CD4-positive, alpha-beta T cell treated with Interleukin-12 subunit alpha and Interleukin-12 subunit beta, for 1 hour (primary cell): ENCODE data around the gene CRADD.
"Not testable (repeated sequence)": the region's sequence is repeated elsewhere in the genome, so short reads cannot be mapped to it uniquely, and the experiment has no call there.

Experiments
- DNase-seq: peaks from one replicate; pipeline ENCODE4 v3.0.0-alpha.2; 2020

CRADD gene

GRCh38 chr12:93788853-93789252 lies 111.7 kb downstream of the CRADD start:
- no peak for DNase-seq

DNA sequence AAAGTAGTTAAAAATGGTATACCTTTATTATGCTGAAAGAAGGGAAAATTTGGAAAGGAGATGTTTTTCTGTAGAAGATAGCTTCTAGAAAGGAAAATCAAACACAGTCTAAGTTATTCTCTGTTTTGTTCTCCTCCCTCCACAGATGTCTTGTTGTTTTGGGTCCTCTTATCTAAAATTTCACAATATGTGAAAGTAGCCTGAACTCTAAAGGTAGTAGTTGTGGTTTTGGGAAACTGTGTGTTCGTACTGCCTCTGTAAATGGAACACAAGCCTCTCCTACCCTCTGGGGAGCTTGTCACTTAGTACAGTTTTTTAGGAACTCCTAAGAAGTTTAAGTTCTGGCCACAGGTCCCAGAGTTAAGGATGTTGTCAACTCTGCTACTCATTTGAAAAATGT lies 112.6 kb downstream of the CRADD start:
- no peak for DNase-seq

DNA sequence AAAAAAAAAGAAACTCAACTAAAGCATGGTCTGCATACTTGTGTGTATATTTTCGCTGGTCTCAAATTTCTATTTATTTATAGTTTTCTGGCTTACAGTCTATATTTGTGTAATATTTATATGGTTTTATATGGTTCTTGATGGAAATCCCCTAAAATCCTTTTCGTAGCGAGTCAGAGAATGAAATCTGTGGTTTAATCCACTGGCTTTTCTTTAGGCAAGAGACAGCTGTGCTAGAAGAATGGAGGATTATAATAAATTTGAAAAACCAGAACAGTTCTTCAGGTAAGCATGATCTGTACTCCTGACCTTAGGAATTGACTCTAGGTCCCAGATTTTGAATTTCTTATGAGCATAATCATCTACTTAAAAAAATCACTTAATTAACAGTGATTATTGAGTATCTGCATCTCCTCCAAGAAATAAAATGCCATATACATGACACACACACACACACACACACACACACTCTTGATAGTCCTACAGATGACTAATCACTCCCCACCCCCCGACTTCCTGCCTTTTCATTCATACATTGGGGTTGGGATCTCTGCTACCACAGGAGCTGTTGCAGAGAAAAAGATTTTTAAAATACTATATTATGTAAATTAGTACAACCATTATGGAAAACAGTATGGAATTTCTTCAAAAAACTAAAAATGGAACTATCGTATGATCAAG lies 113.4 kb downstream of the CRADD start:
- DNase-seq, result peak; percentile 5

GRCh38 chr12:93793007-93793406 lies 115.8 kb downstream of the CRADD start:
- no peak for DNase-seq

DNA sequence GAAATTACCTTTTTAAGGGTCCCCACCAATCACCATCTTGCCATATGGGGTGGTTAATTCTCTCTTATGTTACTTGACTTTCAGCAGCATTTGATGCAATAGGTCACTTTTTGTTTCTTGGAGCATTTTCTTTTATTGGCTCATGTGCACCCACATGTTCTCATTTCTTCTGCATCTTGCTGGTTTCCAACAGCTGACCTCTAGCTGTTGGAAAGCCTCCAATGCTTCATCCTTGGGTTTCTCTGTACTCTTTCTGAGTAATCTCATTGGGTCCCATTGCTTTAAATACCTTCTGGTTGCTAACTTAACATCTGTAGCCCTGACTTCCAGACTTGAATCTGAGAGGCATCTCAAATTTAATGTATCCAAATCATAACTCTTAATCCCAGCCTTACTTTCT lies 116.8 kb downstream of the CRADD start:
- DNase-seq, result no peak

DNA sequence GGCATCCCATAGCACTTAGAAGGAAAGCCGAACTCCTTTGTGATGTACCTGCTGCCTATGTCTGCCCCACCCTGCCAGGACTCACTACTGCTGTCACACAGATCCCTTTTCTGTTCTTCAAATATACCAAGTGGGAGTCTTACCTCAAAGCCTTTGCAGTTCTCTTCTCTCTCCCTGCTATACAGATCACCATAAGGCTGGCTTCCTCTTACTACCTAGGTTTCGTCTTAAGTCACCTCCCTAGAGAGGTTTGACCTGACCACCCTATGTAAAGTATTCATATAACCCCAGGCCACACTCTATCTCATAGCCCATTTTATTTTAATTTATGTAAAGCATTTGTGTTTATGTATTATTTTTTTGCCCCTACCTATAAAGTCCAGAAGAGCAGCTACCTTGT lies 117.6 kb downstream of the CRADD start:
- no peak for DNase-seq

DNA sequence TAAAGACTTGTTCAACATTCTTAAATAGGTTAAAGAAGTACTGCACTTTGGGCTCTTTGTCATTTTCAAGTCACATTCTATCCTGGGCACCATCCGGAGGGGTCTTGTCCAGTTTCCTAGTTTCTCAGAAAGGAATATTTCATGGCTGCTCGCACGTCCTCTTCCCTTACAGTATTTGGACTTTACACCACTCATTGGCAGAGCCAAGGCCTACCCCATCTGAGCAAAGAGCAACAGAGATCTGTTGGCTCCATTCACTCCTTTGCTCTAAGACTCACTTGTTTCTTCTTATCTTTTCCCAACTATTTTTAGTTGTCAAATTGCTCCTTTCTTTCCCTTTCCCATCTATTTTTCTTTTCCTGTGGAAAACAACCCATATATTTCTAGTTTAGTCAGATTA lies 118.2 kb downstream of the CRADD start:
- DNase-seq, result no peak

- no peak for DNase-seq
Measured at GRCh38 chr12:93796729-93797128, 119.6 kb downstream of the CRADD start.

- no peak for DNase-seq
Measured at GRCh38 chr12:93798279-93799151, 121.3 kb downstream of the CRADD start.

DNA sequence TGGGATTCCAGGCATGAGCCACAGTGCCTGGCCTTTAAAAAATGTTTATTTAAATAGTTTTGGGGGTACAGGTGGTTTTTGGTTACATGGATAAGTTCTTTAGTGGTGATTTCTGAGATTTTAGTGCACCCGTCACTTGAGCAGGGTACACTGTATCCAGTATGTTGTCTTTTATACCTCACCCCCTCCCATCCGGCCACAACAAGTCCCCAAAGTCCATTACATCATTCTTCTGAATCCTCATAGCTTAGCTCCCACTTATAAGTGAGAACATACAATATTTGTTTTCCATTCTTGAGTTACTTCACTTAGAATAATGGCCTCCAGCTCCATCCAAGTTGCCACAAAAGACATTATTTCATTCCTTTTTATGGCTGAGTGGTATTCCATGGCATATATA lies 124.5 kb downstream of the CRADD start:
- not testable (repeated sequence) for DNase-seq

GRCh38 chr12:93802293-93802692 lies 125.1 kb downstream of the CRADD start:
- DNase-seq, result no peak

GRCh38 chr12:93802698-93803423 lies 125.7 kb downstream of the CRADD start:
- no peak for DNase-seq

DNA sequence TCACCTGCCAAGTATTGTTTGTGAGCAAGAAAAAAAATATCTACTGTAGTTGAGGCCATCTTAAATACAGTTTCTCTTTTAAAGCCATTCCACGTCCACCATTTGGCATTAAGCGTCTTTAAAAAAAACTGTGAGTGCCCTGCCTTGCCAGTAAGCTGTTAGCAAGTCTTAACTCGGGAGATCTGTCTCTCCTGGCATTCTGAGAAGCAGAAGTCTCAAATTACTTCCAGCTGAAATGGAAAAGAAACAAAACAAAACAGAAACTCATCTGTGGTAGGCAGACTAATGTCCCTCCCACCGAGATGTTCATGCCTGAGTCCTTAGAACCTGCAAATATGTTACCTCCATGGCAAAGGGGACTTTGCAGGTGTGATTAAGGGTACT lies 126.2 kb downstream of the CRADD start:
- DNase-seq, result no peak

- DNase-seq, result no peak
Measured at GRCh38 chr12:93804392-93805179, 127.4 kb downstream of the CRADD start.

DNA sequence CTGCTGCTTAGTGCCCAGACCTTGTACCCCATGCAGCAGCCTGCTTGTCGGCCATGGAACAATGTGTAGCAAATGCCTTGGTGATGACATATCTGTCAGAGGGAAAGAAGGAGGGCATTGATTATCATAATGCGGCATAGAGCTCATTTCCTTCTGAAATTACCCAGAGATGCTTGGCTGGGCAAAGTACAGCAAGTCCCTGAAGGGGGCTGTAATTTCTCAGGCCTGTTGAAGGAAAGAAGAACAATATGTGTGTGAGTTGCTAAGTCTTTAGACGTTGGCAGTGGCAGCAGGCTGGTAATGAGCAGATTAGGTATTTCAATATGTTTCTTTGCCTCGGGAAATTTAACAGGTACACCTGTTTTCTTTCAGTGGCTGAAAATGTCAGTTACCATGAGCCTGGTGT lies 128.6 kb downstream of the CRADD start:
- DNase-seq, result no peak

- DNase-seq, result no peak
Measured at GRCh38 chr12:93807354-93807753, 130.2 kb downstream of the CRADD start.

GRCh38 chr12:93808169-93808899 lies 131.2 kb downstream of the CRADD start:
- no peak for DNase-seq

DNA sequence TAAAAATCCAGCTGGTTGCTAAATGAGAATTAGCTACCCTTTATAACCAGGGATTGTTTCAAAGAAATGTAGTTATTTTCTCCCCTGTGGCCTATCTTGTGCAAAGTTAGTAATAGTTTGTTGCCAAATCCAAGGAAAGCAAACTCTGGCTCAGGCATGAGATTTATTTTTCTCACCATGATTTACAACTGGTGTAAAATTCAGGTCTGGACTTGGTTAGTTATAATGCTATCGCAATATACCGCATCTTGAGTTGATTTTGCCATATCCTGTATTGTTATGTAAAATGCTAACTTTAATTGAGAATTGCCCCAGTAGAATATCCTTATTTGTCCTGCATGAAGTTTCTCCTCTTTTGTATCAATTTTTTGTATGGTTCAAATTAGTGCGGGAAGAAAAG lies 135.5 kb downstream of the CRADD start:
- DNase-seq, result no peak

- DNase-seq, result no peak
Measured at GRCh38 chr12:93813186-93813585, 136.0 kb downstream of the CRADD start.

DNA sequence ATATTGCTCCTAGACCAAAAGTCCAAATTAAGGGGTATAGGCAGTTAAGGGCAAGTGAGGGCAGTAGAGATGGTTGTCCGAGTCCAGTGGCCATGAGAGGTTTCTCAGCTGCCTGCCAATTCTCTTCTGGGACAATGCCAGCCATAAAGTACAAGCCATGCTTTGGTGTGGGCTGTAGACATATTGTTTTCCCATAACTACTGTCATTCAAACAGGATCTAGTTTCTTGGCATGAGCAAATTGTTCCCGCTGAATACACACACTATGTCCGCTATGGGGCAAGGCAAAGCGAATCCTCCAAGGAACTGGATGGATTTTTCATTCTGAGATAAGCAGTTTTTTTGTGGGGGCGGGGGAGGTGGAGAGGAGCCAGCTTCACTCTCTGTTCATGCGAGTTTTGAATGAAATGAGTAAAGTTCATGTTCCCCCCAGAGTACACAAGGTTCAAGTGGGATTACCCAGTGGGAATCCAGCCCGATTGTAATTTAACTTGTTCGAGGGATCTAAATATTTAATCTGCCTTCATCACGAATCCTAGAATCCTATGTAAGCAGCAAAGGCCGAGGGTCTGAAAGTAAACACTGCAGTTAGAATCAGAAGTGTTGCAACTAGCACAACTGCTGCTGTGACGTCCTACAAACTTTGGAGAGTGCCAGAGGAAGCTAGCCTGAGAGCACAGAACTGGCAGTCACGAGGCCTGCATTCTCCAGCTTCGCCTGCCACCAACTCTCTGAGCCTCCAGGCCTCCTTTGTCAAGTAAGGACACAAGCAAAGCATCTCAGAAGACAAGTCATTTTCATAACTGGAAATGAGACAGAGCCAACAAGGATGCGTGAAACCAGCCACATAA lies 137.0 kb downstream of the CRADD start:
- no peak for DNase-seq

GRCh38 chr12:93818488-93819049 lies 141.4 kb downstream of the CRADD start:
- DNase-seq, result no peak
